ES-I3 (cell line): ENCODE results near the gene ZMYND15.
A peak's percentile ranks its signal among the peaks of the same experiment; 100 is the strongest.

Experiments used
- H3K36me3 ChIP-seq: 2 replicates; pipeline ENCODE4 v1.6.1; 2013; ENCODE audit warnings: mild to moderate bottlenecking, low read length, control low read depth, moderate library complexity; ENCODE audit not compliant: insufficient read depth
- H3K4me1 ChIP-seq: 2 replicates; pipeline ENCODE4 v1.6.1; 2013; ENCODE audit warnings: mild to moderate bottlenecking, control low read depth, low read length; ENCODE audit not compliant: insufficient read depth
- H3K9ac ChIP-seq: 2 replicates; pipeline ENCODE4 v1.6.1; 2013; ENCODE audit warnings: low read depth, mild to moderate bottlenecking, low read length, moderate library complexity
- H3K9me3 ChIP-seq: 2 replicates; pipeline ENCODE4 v1.6.1; 2013; ENCODE audit warnings: mild to moderate bottlenecking, low read length, moderate library complexity; ENCODE audit not compliant: control insufficient read depth, insufficient read depth

The ZMYND15 gene

GRCh38 chr17:4771519-4772234, 32.0 kb downstream of the ZMYND15 start, which contains the start of gene TM4SF5:
TSS of gene TM4SF5 (plus strand) at chr17:4771886. CDS start at chr17:4771923, 37 bp downstream.
- Histone ChIP-seq H3K4me1 (no peaks in the 10 kb centered on the region), H3K9me3 (no peaks in the 10 kb centered on the region), H3K36me3 (no peaks in the 10 kb centered on the region), H3K9ac (no peak within 1 kb of the TSS)

GRCh38 chr17:4772235-4772613, 32.6 kb downstream of the ZMYND15 start:
- Histone ChIP-seq H3K9ac (no peak overlapping the region), H3K36me3 (no peaks in the 10 kb centered on the region), H3K9me3 (no peaks in the 10 kb centered on the region), H3K4me1 (no peaks in the 10 kb centered on the region)

- Histone ChIP-seq H3K9me3 (no peaks in the 10 kb centered on the region), H3K36me3 (no peaks in the 10 kb centered on the region), H3K4me1 (no peaks in the 10 kb centered on the region), H3K9ac (no peak overlapping the region)
Observed at GRCh38 chr17:4777969-4778760, 38.5 kb downstream of the ZMYND15 start.

- Histone ChIP-seq H3K9ac (no peak overlapping the region), H3K4me1 (no peaks in the 10 kb centered on the region), H3K9me3 (no peaks in the 10 kb centered on the region), H3K36me3 (no peaks in the 10 kb centered on the region)
Observed at GRCh38 chr17:4780325-4780955, 40.8 kb downstream of the ZMYND15 start.

- H3K4me1 ChIP-seq = 0 out of 2 replicates have a peak, but pooled peaks cover 2% of the 10 kb centered on the region
- no peak overlapping the region for H3K9ac ChIP-seq
- no peaks in the 10 kb centered on the region for H3K9me3 ChIP-seq
- H3K36me3 ChIP-seq = no peaks in the 10 kb centered on the region
Observed at GRCh38 chr17:4782652-4783051, 43.0 kb downstream of the ZMYND15 start.

- Histone ChIP-seq H3K9ac (no peak overlapping the region), H3K9me3 (no peaks in the 10 kb centered on the region), H3K4me1 (0 out of 2 replicates have a peak, but pooled peaks cover 4% of the 10 kb centered on the region), H3K36me3 (no peaks in the 10 kb centered on the region)
Observed at GRCh38 chr17:4785311-4786105, 45.9 kb downstream of the ZMYND15 start.

- no peak within 1 kb of the TSS for H3K9ac ChIP-seq
- H3K9me3 ChIP-seq = no peaks in the 10 kb centered on the region
- H3K36me3 ChIP-seq = no peaks in the 10 kb centered on the region
- H3K4me1 ChIP-seq = 0 out of 2 replicates have a peak, but pooled peaks cover 4% of the 10 kb centered on the region
Observed at GRCh38 chr17:4786106-4786511, 46.5 kb downstream of the ZMYND15 start, which contains the start of gene VMO1. TSS of gene VMO1 (minus strand) at chr17:4786364. CDS start at chr17:4786352, 12 bp downstream.

GRCh38 chr17:4786516-4786915, 46.9 kb downstream of the ZMYND15 start:
- H3K9ac ChIP-seq = no peak overlapping the region
- H3K36me3 ChIP-seq = no peaks in the 10 kb centered on the region
- H3K4me1 ChIP-seq = 0 out of 2 replicates have a peak, but pooled peaks cover 4% of the 10 kb centered on the region
- no peaks in the 10 kb centered on the region for H3K9me3 ChIP-seq

- Histone ChIP-seq H3K36me3 (no peaks in the 10 kb centered on the region), H3K9ac (peak overlapping the region; percentile 89; the same call in 1 of the 2 replicates), H3K9me3 (no peaks in the 10 kb centered on the region), H3K4me1 (0 out of 2 replicates have a peak, but pooled peaks cover 4% of the 10 kb centered on the region)
Observed at GRCh38 chr17:4788159-4788806, 48.6 kb downstream of the ZMYND15 start.

- no peaks in the 10 kb centered on the region for H3K36me3 ChIP-seq
- 0 out of 2 replicates have a peak, but pooled peaks cover 4% of the 10 kb centered on the region for H3K4me1 ChIP-seq
- no peaks in the 10 kb centered on the region for H3K9me3 ChIP-seq
- peak within 1 kb of the TSS; percentile 89 for H3K9ac ChIP-seq
Observed at GRCh38 chr17:4788807-4789700, 49.4 kb downstream of the ZMYND15 start, which contains the start of gene GLTPD2. TSS of gene GLTPD2 (plus strand) at chr17:4788964. CDS start at chr17:4789012, 48 bp downstream.

GRCh38 chr17:4789701-4789950, 50.0 kb downstream of the ZMYND15 start:
- H3K9ac ChIP-seq = peak overlapping the region; percentile 89
- H3K4me1 ChIP-seq = 0 out of 2 replicates have a peak, but pooled peaks cover 4% of the 10 kb centered on the region
- H3K9me3 ChIP-seq = no peaks in the 10 kb centered on the region
- H3K36me3 ChIP-seq = no peaks in the 10 kb centered on the region

- 0 out of 2 replicates have a peak, but pooled peaks cover 4% of the 10 kb centered on the region for H3K4me1 ChIP-seq
- H3K9me3 ChIP-seq = no peaks in the 10 kb centered on the region
- no peaks in the 10 kb centered on the region for H3K36me3 ChIP-seq
- H3K9ac ChIP-seq = peak overlapping the region; percentile 89
Observed at GRCh38 chr17:4789951-4790704, 50.5 kb downstream of the ZMYND15 start.
